Body of pancreas (tissue), 4 donors: ENCODE data around the gene ANO4. TPM values are rescaled to one million over a fixed set of nuclear protein-coding genes. Genes with fewer than 3 reads are reported as not detected.

Source experiments
- ATAC-seq: fragments of 150-250 bp; one replicate; pipeline ENCODE4 v1.9.1; 2016
- DNase-seq, 4 donors: peaks; one replicate each; pipeline ENCODE4 v3.0.0-alpha.2; 2019
- H3K27ac ChIP-seq, 4 donors: fragments of 200-600 bp; sonication (generic); 1 replicate in 3 of 4; 2 replicates in 1 of 4; pipeline versions ENCODE4 v1.5.1 to v1.6.1; 2016 to 2019; ENCODE audit warnings: mild to moderate bottlenecking in 1 of 4, mixed read lengths in 1 of 4, moderate library complexity in 1 of 4
- H3K27me3 ChIP-seq, 2 donors: fragments of 200-600 bp; sonication (generic); one replicate each; pipeline ENCODE4 v1.6.0; 2016; ENCODE audit warnings: mild to moderate bottlenecking in 1 of 2
- H3K36me3 ChIP-seq, 2 donors: fragments of 200-600 bp; sonication (generic); replicated peaks in 1 of 2; 2 replicates each; pipeline ENCODE4 v1.5.1; 2016; ENCODE audit warnings: low read depth in 2 of 2; ENCODE audit not compliant: insufficient read depth in 1 of 2
- H3K4me1 ChIP-seq: fragments of 200-600 bp; sonication (generic); one replicate; pipeline ENCODE4 v1.6.0; 2016
- H3K4me3 ChIP-seq, 2 donors: fragments of 200-600 bp; sonication (generic); 1 replicate in 1 of 2; 2 replicates in 1 of 2; pipeline ENCODE4 v1.5.1; 2016 to 2019
- H3K9me3 ChIP-seq, 3 donors: fragments of 200-600 bp; sonication (generic); 1 replicate in 2 of 3; 2 replicates in 1 of 3; pipeline ENCODE4 v1.5.1; 2016
- CTCF ChIP-seq, 7 experiments: fragments of 450-650 bp in 4 of 7; fragments of 200-600 bp in 3 of 7; sonication (generic) in 3 of 7; IDR thresholded peaks; one replicate each; pipeline ENCODE4 v1.5.1; 2016 to 2019; ENCODE audit warnings: antibody characterized with exemption in 7 of 7
- POLR2A ChIP-seq, 3 donors: fragments of 450-650 bp; IDR thresholded peaks; one replicate each; pipeline ENCODE4 v1.6.1; 2016; ENCODE audit warnings: antibody characterized with exemption in 3 of 3, mild to moderate bottlenecking in 2 of 3
- whole genome bisulfite sequencing, 2 donors: methylation state at CpG; one replicate each; pipeline ENCODE4 v1.1.5; 2017; 5-methylcytosine and 5-hydroxymethylcytosine counted together
- intact Hi-C: fragments of 100-400 bp; cut with DNase I; formaldehyde crosslinking; loops from one replicate; pipeline ENCODE4 v1.15.1; 2023
- total RNA-seq, 2 donors: library from RNA; depleted of rRNA; stranded (reverse); fragments of >200 nt; gene quantifications; one replicate each; pipeline ENCODE4 v1.1.0, GENCODE V29; 2016

ANO4 gene
- total RNA-seq, 2 donors from 2014 or later: 1.6 TPM; not detected in 1

GRCh38 chr12:100953677-100954076 lies 159.1 kb downstream of the ANO4 start:
- intact Hi-C loops: no loop called here
- Histone ChIP-seq H3K27ac (no peak overlapping the region), H3K9me3 (no peaks in the 10 kb centered on the region), H3K4me3 (no peak overlapping the region), H3K4me1 (no peaks in the 10 kb centered on the region), H3K27me3 (no peaks in the 10 kb centered on the region), H3K36me3 (no peaks in the 10 kb centered on the region)
- DNase-seq: no peak
- TF ChIP-seq POLR2A (IDR thresholded peaks at IDR 0.05) (no peak), CTCF (IDR thresholded peaks at IDR 0.05) (no peak)
- no peak for ATAC-seq
- 84 to 85% methylated on average over 2 of the region's 2 CpGs for WGBS, 2 donors

DNA sequence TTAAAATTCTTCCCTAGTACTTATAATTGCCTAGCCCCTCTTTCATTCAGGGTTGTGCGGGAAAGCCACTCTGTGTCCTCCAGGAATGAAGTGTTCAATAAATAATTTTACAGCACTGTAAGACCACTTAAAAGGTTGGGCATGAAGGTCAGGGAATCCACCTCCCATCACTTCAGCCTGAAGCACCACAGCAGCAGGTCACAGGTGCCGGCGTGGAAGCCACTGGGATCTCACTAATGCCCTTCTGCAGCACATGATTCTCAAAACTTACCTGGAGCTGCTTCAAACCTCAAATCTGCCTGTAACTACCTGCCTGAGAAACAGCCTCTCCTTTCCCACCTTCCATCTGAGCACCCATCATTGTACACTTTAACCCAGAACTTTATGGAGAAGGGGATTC lies 159.5 kb downstream of the ANO4 start:
- H3K9me3 ChIP-seq: no peaks in the 10 kb centered on the region
- no peaks in the 10 kb centered on the region for H3K27me3 ChIP-seq
- DNase-seq (no peak), ATAC-seq (no peak)
- H3K27ac ChIP-seq: no peak overlapping the region
- TF ChIP-seq CTCF (IDR thresholded peaks at IDR 0.05): no peak
- TF ChIP-seq POLR2A (IDR thresholded peaks at IDR 0.05): no peak
- no peaks in the 10 kb centered on the region for H3K36me3 ChIP-seq
- H3K4me3 ChIP-seq: no peak overlapping the region
- intact Hi-C loops: no loop called here
- H3K4me1 ChIP-seq: no peaks in the 10 kb centered on the region
- WGBS, 2 donors: 86 to 92% methylated on average over 3 of the region's 3 CpGs

GRCh38 chr12:100955139-100955538 lies 160.6 kb downstream of the ANO4 start:
- WGBS, 2 donors: 64% methylated on average over 4 of the region's 4 CpGs
- H3K27me3 ChIP-seq: no peaks in the 10 kb centered on the region
- no peaks in the 10 kb centered on the region for H3K36me3 ChIP-seq
- no peak for ATAC-seq
- no peak for DNase-seq
- TF ChIP-seq POLR2A (IDR thresholded peaks at IDR 0.05): no peak
- no peak for TF ChIP-seq CTCF (IDR thresholded peaks at IDR 0.05)
- no peak overlapping the region for H3K27ac ChIP-seq
- H3K9me3 ChIP-seq: no peaks in the 10 kb centered on the region
- H3K4me3 ChIP-seq: no peak overlapping the region
- intact Hi-C loops: no loop called here
- H3K4me1 ChIP-seq: no peaks in the 10 kb centered on the region

DNA sequence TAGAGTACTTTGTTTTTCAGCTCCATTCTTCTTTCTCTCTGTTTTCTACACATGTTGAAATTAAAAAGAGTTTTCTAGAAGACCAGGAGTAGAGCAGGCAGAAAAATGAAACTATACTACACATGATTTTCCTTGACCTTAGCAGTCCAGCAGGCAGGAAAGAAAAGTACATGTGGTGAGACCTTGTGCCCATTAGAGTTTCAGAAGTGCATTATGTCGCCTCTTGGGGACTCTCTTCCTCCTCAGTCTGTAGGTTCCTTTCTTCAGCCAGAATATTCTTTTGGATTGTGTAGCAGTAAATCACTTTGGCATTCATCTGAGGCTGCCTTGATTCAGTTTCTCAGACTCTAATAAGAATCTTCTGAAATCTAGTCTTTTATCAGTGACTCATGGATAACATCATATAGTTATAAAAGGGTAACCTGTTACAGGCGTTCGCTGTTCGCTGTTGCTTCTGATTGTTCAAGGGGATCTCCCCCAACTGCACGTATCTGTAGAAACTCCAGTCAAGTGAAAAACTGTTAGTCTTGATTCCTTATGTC lies 161.8 kb downstream of the ANO4 start:
- 76 to 82% methylated on average over 5 of the region's 5 CpGs for WGBS, 2 donors
- H3K36me3 ChIP-seq: no peaks in the 10 kb centered on the region
- no peak overlapping the region for H3K27ac ChIP-seq
- H3K4me1 ChIP-seq: no peaks in the 10 kb centered on the region
- no peaks in the 10 kb centered on the region for H3K27me3 ChIP-seq
- no peak for DNase-seq
- TF ChIP-seq POLR2A (IDR thresholded peaks at IDR 0.05): no peak
- TF ChIP-seq CTCF (IDR thresholded peaks at IDR 0.05): no peak
- no peaks in the 10 kb centered on the region for H3K9me3 ChIP-seq
- intact Hi-C loops: no loop called here
- no peak overlapping the region for H3K4me3 ChIP-seq
- no peak for ATAC-seq

GRCh38 chr12:100959481-100959880 lies 164.9 kb downstream of the ANO4 start:
- Histone ChIP-seq H3K9me3 (no peaks in the 10 kb centered on the region), H3K36me3 (no peaks in the 10 kb centered on the region), H3K27me3 (no peaks in the 10 kb centered on the region), H3K27ac (no peak overlapping the region), H3K4me3 (no peak overlapping the region), H3K4me1 (peaks cover 12% of the 10 kb centered on the region)
- 13% methylated on average over 1 of the region's 1 CpG for WGBS, 2 donors
- peak in 1 of 4 donors; percentile 7 for DNase-seq
- no peak for TF ChIP-seq CTCF (IDR thresholded peaks at IDR 0.05)
- TF ChIP-seq POLR2A (IDR thresholded peaks at IDR 0.05): no peak
- ATAC-seq: peak; percentile 48
- intact Hi-C loops: no loop called here
